Muscle layer of duodenum (tissue), 2 donors: ENCODE results near the gene SIDT1.
A peak's percentile ranks its signal among the peaks of the same experiment; 100 is the strongest.

Experiments
- H3K27ac ChIP-seq: one replicate; pipeline ENCODE4 v1.7.0; 2013; ENCODE audit warnings: mild to moderate bottlenecking, low read length
- H3K27me3 ChIP-seq: one replicate; pipeline ENCODE4 v1.7.0; 2013; ENCODE audit warnings: low read depth, mild to moderate bottlenecking, control low read depth, low read length
- H3K36me3 ChIP-seq, 2 donors: one replicate each; pipeline ENCODE4 v1.7.0; 2013; ENCODE audit warnings: low read length in 2 of 2, control low read depth in 1 of 2, mild to moderate bottlenecking in 1 of 2; ENCODE audit not compliant: insufficient read depth in 2 of 2, control insufficient read depth in 1 of 2
- H3K4me1 ChIP-seq, 2 donors: one replicate each; pipeline ENCODE4 v1.7.0; 2013; ENCODE audit warnings: low read length in 2 of 2, mild to moderate bottlenecking in 2 of 2, control low read depth in 1 of 2, moderate library complexity in 1 of 2; ENCODE audit not compliant: insufficient read depth in 2 of 2, control insufficient read depth in 1 of 2
- H3K4me3 ChIP-seq, 2 donors: one replicate each; pipeline ENCODE4 v1.7.0; 2013; ENCODE audit warnings: low read length in 2 of 2, low read depth in 1 of 2, mild to moderate bottlenecking in 1 of 2
- H3K9me3 ChIP-seq, 2 donors: one replicate each; pipeline ENCODE4 v1.7.0; 2013; ENCODE audit warnings: low read length in 2 of 2, control low read depth in 1 of 2, mild to moderate bottlenecking in 1 of 2; ENCODE audit not compliant: control insufficient read depth in 1 of 2
- donor health status: healthy.

SIDT1 gene

DNA sequence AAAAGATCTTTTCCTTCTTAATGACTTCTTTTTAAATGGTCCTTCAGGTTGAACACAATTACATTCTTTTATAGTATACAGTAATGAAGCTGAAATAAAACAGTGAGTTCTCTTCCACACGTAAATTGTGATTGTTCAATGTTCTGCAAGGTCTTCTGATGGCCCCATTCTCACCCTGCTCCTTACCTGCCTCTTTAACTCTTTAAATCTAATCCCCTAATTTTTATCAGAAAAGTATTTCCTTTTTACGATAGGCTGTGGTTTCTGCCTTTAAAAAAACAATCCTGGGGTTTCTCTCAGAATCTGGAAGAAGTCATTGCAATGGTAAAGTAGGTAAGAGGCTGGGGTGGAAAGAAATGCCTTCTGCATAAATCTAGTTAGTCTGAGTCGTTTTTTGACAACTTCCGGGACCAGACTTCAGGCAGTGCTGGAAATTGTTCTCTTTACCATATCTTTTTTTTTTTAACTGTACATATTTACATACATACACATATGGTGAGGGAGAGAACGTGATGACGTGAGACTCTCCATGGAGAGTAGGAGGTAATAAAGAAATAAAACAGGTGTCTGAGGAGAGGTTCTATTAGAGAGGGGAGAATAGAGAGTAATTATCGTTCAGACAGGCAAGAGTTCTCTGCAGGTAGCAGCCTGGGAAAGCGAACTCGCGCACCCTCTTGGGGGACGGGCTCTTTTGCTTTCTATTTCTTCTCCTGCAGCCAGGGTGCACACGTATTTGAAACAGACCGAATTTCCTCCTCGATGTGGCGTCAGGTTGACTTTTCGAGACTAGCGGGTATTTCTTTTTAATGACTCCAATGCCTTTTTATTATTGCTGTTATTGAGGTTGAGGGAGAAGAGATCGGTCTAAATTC is at the start of gene SIDT1:
SIDT1 (plus strand) TSS at position 730 of the 872 bp plus-strand sequence. CDS start 467 bp downstream, outside the sequence.
- peak within 1 kb of the TSS; percentile 76 to 86 for H3K4me3 ChIP-seq
- peak within 1 kb of the TSS; percentile 67 for H3K27ac ChIP-seq
- H3K36me3 ChIP-seq = no peaks in the 10 kb centered on the region
- peaks cover 9% of the 10 kb centered on the region for H3K27me3 ChIP-seq
- H3K9me3 ChIP-seq = no peaks in the 10 kb centered on the region
- peaks cover 0 to 7% of the 10 kb centered on the region in 2 donors for H3K4me1 ChIP-seq

DNA sequence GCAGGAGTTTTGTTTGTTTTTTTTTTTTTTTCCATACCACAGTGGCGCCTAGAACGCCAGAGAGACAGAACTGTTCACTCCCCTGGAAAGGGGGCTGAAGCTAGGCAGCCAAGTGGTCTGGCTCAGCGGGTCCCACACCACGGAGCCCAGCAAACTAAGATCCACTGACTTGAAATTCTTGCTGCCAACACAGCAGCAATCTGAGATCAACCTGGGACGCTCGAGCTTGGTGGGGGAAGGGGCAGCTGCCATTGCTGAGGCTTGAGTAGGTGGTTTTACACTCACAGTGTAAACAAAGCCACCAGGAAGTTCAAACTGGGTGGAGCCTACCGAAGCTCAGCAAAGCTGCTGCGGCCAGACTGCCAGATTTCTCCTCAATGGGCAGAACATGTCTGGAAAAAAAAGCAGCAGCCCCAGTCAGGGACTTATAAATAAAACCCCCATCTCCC is 47.2 kb upstream of the SIDT1 start:
- Histone ChIP-seq H3K4me1 (no peaks in the 10 kb centered on the region), H3K27ac (no peak overlapping the region), H3K36me3 (peaks cover 0 to 9% of the 10 kb centered on the region in 2 donors), H3K27me3 (no peaks in the 10 kb centered on the region), H3K4me3 (no peak overlapping the region), H3K9me3 (no peaks in the 10 kb centered on the region)

DNA sequence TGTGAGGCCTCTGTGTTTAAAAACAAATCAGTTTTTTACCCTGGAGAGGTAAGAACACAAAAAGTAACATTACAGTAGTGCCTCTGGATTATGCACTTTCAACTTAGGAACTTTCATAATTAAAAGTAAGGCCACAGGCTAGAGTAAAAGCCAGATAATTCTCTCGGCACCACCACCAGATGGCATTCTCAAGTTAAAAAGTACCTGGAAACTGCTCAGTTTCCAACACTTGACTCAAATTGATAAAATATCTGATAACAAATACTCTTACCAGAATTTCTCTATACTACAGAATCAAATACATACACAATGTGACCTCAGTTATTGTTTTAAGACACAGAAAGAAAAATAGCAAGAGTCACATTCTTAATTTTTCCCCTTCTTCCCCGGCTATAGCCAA is 37.3 kb upstream of the SIDT1 start:
- Histone ChIP-seq H3K4me1 (no peaks in the 10 kb centered on the region), H3K27ac (no peak overlapping the region), H3K4me3 (no peak overlapping the region), H3K9me3 (no peaks in the 10 kb centered on the region), H3K27me3 (no peaks in the 10 kb centered on the region), H3K36me3 (peaks cover 18 to 22% of the 10 kb centered on the region in 2 donors)

DNA sequence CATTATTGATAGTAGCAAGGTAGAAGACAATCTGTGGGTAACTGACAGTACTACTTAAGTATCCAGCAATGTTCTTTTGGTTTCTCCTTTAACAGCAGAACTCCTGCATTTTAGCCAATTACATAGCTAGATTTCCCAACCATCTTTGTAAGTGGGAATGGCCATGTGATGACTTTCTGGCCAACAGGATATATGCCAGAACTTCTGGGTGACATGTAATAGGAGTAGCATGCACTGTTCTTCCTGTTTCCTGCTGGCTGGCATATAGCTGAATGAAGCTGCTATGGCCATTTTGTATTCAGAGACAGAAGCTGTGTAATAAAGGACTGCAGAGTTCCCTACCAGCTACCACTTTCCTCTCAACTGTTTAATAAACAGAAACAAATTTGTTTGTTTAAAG is 35.4 kb upstream of the SIDT1 start:
- H3K27me3 ChIP-seq = no peaks in the 10 kb centered on the region
- H3K27ac ChIP-seq = no peak overlapping the region
- no peak overlapping the region for H3K4me3 ChIP-seq
- no peaks in the 10 kb centered on the region for H3K4me1 ChIP-seq
- peaks cover 14 to 17% of the 10 kb centered on the region in 2 donors for H3K36me3 ChIP-seq
- no peaks in the 10 kb centered on the region for H3K9me3 ChIP-seq

DNA sequence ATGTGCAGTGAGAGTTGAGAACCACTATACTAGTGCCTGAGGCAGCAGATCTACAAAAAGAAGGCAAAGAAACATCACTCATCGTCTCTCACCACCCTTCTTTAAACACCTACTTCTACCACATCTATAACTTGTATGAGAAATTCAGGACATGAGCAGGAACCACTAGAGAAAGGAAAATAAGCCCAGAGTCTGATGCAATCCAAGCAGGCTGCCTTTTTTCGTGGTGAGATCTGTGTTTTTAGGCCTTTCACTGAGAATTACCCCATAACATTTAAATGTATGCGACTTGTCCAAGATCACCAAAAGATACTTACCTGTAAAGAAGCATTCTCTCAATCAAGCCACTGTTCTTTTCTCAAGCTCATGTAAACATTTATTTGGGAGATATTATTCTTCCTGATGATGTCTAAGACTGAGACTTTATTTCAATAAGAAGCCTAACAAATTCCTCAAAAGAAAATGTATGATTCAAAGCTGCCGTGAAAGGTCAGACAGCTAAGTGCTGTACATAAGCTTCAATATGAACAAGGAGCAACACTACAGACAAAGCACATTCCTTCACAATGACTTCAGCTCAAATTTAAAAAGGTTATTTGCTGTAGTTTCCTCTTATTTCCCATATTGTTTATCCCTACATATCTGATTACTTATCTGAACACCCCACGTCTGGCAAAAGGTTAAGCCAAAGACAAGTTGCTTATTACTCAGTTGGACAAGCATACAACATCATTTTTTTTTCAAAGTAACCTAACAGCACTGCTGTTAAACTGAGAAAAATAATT is 33.9 kb upstream of the SIDT1 start:
- Histone ChIP-seq H3K36me3 (peaks cover 7 to 10% of the 10 kb centered on the region in 2 donors), H3K4me1 (no peaks in the 10 kb centered on the region), H3K27ac (no peak overlapping the region), H3K27me3 (no peaks in the 10 kb centered on the region), H3K4me3 (no peak overlapping the region), H3K9me3 (no peaks in the 10 kb centered on the region)

DNA sequence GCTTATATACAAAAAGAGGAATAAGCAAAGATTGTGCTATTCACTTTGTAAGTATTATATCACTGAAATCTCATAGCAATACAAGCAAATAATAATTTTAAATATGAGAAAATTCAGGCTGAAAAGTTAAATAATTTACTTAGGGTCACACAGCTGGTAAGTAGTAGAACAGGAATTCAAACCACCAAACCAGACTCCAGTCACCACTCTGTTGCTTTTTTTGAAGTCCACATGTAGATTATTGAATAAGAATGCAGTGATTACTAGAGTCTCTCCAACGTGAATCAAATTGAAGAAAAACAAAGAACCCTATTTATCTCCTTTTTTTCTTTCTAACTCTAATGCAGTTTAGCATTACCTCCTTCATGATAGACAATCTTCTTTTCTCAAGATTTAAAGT is 33.3 kb upstream of the SIDT1 start:
- Histone ChIP-seq H3K36me3 (peaks cover 7 to 10% of the 10 kb centered on the region in 2 donors), H3K4me3 (no peak overlapping the region)

DNA sequence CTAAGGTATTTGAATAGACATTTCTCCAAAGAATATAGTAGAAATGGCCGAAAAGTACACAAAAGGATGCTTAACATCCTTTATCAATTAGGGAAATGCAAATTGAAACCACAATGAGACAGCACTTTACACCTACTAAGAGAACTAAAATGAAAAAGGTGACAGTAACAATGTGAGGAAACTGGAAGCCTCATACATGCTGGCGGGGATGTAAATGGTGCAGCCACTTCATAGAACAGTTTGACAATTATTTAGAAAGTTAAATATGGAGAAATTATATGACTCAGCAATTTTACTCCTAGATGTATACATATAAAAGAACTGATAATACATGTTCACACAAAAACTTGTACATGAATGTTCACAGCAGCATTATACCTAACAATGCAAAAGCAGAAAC is 30.8 kb upstream of the SIDT1 start:
- H3K4me1 ChIP-seq = no peaks in the 10 kb centered on the region
- H3K9me3 ChIP-seq = no peaks in the 10 kb centered on the region
- H3K36me3 ChIP-seq = peaks cover 7 to 10% of the 10 kb centered on the region in 2 donors
- no peaks in the 10 kb centered on the region for H3K27me3 ChIP-seq
- no peak overlapping the region for H3K4me3 ChIP-seq
- no peak overlapping the region for H3K27ac ChIP-seq

More for the DNA sequence above, 33.3 kb upstream of the SIDT1 start:
- H3K9me3 ChIP-seq = no peaks in the 10 kb centered on the region
- no peak overlapping the region for H3K27ac ChIP-seq
- no peaks in the 10 kb centered on the region for H3K27me3 ChIP-seq
- H3K4me1 ChIP-seq = no peaks in the 10 kb centered on the region

DNA sequence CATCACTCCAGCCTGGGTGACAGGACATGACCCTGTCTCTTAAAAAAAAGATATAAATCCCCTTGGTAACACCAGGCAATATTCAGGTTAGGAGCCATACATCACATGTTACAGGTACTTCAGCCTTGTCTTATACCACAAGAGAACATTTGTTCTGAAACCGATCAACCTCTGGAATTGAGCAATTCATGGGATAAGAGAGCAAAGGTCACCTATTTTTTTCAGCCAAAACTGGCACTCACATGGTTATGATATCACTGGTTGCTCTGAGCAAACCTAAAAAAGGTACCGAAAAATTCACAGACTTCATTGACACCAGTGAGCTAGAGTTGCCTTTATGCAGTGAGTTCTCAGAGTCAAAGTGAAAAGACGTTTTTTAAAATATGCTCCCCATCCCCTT is 26.5 kb upstream of the SIDT1 start:
- H3K36me3 ChIP-seq = no peaks in the 10 kb centered on the region
- no peak overlapping the region for H3K27ac ChIP-seq
- H3K27me3 ChIP-seq = no peaks in the 10 kb centered on the region
- H3K4me3 ChIP-seq = no peak overlapping the region
- no peaks in the 10 kb centered on the region for H3K9me3 ChIP-seq
- H3K4me1 ChIP-seq = no peaks in the 10 kb centered on the region

DNA sequence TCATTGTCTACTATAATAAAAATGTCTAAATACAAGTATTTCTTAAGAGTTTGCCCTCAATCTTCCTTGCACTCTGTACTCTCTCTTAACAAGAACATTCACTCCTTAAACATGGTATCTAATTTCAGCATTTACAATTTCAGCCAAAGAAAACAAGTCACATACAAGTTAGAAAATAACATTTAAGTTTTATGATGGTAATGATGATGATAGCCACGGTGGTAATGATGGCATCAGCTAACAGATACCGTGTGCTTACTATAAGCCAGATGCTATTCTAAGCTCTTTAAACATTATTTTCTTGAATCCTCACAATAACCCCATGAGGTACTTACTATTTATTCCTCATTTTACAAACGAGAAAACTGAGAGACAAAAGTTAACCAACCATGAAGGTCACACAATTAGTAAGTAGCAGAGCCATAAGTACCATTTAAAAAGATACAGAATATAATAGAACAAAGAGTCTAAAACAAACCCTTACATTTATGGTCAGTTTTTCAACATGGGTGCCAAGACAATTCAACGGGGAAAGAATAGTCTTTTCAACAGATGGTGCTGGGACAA is 24.8 kb upstream of the SIDT1 start:
- Histone ChIP-seq H3K9me3 (no peaks in the 10 kb centered on the region), H3K27me3 (no peaks in the 10 kb centered on the region), H3K36me3 (no peaks in the 10 kb centered on the region), H3K4me3 (no peak overlapping the region), H3K27ac (no peak overlapping the region), H3K4me1 (no peaks in the 10 kb centered on the region)

DNA sequence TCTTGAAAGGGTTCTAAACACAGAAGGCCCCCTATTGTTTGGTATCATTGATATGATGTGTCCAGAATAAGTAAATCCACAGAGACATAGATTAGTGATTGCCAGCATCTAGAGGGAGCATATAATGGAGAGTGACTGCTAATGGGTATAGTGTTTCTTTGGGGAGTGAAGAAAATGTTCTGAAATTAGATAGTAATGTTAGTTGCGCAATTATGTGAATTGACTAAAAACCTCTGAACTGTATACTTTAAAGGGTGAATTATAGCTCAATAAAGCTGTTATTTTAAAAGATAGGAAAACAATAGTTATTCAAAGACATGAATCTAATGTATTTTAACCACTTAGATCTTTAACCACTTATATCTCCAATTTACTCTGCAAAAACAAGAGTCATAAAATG is 23.4 kb upstream of the SIDT1 start:
- peaks cover 7 to 8% of the 10 kb centered on the region in 2 donors for H3K4me1 ChIP-seq
- no peak overlapping the region for H3K27ac ChIP-seq
- no peaks in the 10 kb centered on the region for H3K27me3 ChIP-seq
- H3K36me3 ChIP-seq = no peaks in the 10 kb centered on the region
- no peak overlapping the region for H3K4me3 ChIP-seq
- H3K9me3 ChIP-seq = no peaks in the 10 kb centered on the region

DNA sequence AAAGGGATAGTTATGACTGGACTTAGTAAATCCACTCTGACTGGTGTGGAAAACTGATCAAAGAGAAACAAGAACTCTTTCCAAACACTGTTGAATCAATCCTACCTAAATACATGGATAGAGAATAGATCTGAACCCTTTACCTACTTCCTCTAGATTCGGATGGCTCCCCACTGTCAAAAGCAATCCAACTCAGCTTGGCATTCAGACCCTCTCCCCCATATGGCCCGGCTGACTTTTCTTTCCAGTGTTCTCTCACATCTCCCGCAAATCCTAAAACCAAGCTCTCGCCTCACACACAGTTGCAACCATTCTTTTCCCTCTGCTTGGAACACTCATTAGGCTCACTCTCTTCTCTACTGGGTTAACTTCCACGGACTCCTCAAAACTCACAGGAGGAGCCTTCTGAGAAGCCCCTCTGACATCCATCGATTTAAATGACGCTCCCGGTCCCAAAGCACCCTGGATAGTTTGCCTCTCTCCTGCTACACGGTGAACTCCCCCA is 18.0 kb upstream of the SIDT1 start:
- peaks cover 11 to 15% of the 10 kb centered on the region in 2 donors for H3K4me1 ChIP-seq

More for the DNA sequence above, 18.0 kb upstream of the SIDT1 start:
- Histone ChIP-seq H3K27me3 (no peaks in the 10 kb centered on the region), H3K36me3 (no peaks in the 10 kb centered on the region), H3K27ac (peak overlapping the region; percentile 88), H3K9me3 (no peaks in the 10 kb centered on the region), H3K4me3 (peak overlapping the region; percentile 96 to 100)
